K562 (cell line): ENCODE measurements around the gene GRM5.

ENCODE experiments used
- CREM ChIP-seq: IDR thresholded peaks from 2 replicates; pipeline ENCODE4 v1.6.1; 2014; ENCODE audit warnings: antibody characterized with exemption, low read depth
- CTCF ChIP-seq, 3 experiments: IDR thresholded peaks in 2 of 3; conservative IDR thresholded peaks in 1 of 3; 2 replicates each; pipeline ENCODE4 v1.5.1; 2011 to 2012; ENCODE audit warnings: low read length in 3 of 3, mild to moderate bottlenecking in 3 of 3, control low read depth in 2 of 3, improper control_type of control experiment in 1 of 3, inconsistent platforms in 1 of 3, low read depth in 1 of 3, mixed read lengths in 1 of 3, moderate library complexity in 1 of 3; ENCODE audit not compliant: insufficient read depth in 2 of 3
- SIRT6 ChIP-seq: IDR thresholded peaks from one replicate; pipeline ENCODE4 v1.6.1; 2012; ENCODE audit warnings: low read depth, mild to moderate bottlenecking, control low read depth, inconsistent platforms, low read length, moderate library complexity
- TSHZ1 ChIP-seq: fragments of 250-450 bp; sonication (Bioruptor Pico); IDR thresholded peaks from 2 replicates; pipeline ENCODE4 v1.4.0; 2020; ENCODE audit warnings: mild to moderate bottlenecking, moderate library complexity

- TF ChIP-seq SIRT6, result no peak
- TF ChIP-seq CTCF (IDR thresholded peaks at IDR 0.05 in 2 of 3, conservative IDR thresholded peaks at IDR 0.05 in 1 of 3; ENCODE audit: insufficient read depth in 2 of 3, low read depth in 1 of 3, low read length in 3 of 3), result no peak
- no peak for TF ChIP-seq TSHZ1 (CRISPR knock-in tag)
- TF ChIP-seq CREM, result no peak
Measured at GRCh38 chr11:88827018-88827676, 238.6 kb downstream of the GRM5 start.
